ENCODE measurements around the gene IL22RA1.

IL22RA1 gene, protein sequence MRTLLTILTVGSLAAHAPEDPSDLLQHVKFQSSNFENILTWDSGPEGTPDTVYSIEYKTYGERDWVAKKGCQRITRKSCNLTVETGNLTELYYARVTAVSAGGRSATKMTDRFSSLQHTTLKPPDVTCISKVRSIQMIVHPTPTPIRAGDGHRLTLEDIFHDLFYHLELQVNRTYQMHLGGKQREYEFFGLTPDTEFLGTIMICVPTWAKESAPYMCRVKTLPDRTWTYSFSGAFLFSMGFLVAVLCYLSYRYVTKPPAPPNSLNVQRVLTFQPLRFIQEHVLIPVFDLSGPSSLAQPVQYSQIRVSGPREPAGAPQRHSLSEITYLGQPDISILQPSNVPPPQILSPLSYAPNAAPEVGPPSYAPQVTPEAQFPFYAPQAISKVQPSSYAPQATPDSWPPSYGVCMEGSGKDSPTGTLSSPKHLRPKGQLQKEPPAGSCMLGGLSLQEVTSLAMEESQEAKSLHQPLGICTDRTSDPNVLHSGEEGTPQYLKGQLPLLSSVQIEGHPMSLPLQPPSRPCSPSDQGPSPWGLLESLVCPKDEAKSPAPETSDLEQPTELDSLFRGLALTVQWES

DNA sequence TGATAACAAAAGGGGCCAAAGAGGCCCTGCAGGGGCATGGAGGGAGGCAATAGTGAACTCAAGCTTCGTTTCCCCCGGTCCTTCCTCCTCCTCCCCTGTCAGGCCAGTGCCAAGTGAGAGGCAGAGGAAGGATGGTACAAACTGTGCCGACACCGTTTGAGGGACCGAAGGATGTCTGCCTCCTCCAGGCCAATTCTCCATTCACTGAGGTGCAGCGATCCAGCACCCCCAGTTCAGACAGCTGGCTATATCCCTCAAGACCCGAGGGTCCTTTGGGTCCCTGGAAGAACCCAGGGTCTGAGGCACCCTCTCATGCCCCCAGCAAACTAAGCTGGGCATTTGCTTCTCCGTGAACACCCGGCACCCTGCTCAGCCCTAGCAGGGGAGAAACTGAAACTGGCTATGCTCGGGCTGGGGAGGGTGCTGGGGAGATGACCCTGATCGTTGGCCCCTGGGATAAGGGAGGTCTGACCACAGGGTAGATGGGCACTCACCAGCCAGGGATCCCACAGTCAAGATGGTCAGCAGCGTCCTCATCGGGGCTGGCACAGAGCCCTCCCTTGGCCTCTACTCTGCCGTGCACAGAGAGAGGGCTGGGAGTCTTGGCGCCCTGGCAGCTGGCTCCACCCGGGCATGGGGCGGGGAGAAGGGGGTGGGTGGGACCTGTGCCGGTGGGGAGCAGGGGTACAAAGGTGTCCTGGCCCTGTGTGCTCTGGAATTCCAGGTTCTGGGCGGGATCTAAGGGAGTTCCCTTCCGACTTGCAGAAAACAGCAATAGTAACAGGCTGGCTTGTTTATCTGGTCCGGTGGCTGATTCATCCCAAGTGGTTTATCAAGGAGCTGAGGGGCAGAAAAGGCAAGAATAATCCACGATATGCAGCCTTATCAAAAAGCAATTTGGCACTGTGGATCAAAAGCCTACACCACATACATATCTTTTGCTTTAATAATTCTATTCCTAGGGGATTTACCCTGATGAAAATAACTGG is at the start of gene IL22RA1:
Gene IL22RA1 (minus strand): TSS at position 595 of the 989 bp plus-strand sequence. CDS start 58 bp downstream, at position 537.
- no peak for DNase-seq

GRCh38 chr1:24191860-24192259 is 48.9 kb upstream of the IL22RA1 start:
- peak; percentile 33 to 57 for DNase-seq

GRCh38 chr1:24190983-24191461 is 48.1 kb upstream of the IL22RA1 start:
- DNase-seq = no peak

DNA sequence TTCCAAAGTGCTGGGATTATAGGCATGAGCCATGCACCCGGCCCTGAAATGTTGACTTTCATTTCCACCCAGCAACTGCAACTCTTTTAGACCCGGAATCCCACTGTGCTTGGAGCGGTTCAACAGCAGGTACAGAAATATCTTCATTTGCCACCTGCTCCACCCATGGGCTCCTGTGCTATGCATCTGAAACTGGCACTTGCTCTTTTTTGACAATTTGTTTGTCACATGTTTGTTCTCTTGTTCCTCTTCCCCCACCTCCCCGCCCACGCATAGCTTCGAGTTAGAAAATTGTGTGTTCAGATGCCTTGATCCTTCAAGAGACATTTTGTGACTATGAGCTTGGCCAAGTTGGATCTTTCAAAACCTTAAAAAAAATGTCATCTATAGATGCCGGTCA is 46.6 kb upstream of the IL22RA1 start:
- peak in 1 of 2 donors; percentile 42 for DNase-seq

GRCh38 chr1:24186993-24187790 is 44.3 kb upstream of the IL22RA1 start, which contains the start of gene IFNLR1:
Gene IFNLR1 (minus strand): TSS chr1:24187289. CDS start chr1:24187248, 41 bp downstream.
- DNase-seq = peak; percentile 81 to 86

GRCh38 chr1:24186711-24186992 is 43.7 kb upstream of the IL22RA1 start:
- DNase-seq = no peak

DNA sequence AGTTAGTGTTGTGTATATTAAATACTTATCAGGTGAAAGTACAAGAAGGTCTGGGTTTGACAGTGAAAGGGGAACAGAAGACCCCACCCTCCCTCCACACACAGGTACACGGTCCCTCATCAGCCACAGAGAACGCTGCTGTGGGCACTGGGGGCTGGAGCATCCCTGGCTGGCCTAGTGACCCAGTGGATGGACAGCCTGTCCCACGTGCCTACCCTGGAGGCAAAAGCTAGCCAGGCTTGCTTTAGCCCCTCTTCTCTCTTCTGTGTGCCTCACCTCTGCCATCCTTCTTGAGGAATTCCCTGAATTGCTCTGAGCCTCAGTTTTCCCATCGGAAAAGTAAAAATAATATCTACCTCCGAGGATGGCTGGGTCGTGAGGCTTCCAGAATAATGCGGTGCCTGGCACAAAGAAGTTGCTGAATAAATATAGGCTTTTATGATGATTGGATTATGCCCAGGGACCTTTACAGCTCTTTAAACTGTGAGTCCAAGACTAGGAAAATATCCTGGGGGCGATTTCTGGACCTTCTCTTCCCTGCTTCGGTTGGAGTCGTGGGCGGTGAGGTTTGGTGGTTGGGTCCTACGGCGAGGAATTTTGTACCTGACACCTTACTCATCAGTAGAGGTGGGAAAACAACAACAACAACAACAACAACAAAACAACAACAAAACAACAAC is 43.2 kb upstream of the IL22RA1 start:
- no peak for DNase-seq

GRCh38 chr1:24185076-24185475 is 42.1 kb upstream of the IL22RA1 start:
- no peak for DNase-seq

GRCh38 chr1:24182061-24182460 is 39.1 kb upstream of the IL22RA1 start:
- DNase-seq = no peak

DNA sequence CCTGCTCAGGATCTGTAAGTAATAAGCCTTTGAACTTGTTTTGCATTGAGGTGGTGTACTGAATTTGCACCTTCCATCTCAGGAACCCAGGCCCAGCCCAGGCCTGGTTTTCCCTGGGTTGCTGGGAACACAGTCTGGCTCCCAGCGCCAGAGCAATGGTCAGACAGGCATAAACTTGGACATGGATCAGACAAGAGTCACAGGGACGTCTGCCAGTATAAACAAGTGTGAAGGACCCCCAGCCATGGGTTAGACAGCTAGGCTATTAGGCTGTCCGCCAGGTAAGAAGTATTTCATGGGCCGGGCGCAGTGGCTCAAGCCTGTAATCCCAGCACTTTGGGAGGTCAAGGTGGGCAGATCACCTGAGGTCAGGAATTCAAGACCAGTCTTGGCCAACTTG is 38.7 kb upstream of the IL22RA1 start:
- DNase-seq = no peak

GRCh38 chr1:24180676-24181075 is 37.7 kb upstream of the IL22RA1 start:
- DNase-seq = no peak

DNA sequence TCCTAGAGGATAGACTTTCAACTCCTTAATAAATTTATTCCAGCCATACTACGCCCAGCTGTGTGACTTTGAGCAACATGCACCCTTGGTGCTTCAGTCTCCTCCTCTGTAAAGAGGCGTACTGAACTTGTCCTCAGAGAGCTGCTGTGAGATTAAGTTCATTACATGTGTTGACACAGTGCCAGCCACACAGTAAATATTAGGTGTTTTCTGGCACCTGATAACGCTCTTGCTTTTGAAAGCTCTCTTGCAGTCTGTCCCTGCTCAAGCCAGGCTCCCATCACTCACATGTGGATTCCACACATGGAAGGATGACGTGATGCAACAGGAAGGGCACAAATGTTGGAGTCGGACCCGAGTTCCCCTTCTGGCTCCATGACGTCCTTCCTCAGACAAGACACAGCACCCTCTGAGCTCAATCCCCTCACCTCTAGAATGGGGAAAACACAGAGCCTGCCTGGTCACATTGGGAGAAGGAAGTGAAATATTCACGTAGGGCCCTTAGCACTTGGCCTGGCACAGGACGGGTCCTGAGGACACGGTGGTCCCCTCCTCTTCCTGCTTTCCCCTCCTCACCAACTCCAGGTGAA is 36.4 kb upstream of the IL22RA1 start:
- no peak for DNase-seq

GRCh38 chr1:24178407-24178806 is 35.5 kb upstream of the IL22RA1 start:
- DNase-seq = no peak

- DNase-seq = no peak
Observed at GRCh38 chr1:24177161-24177560, 34.2 kb upstream of the IL22RA1 start.

DNA sequence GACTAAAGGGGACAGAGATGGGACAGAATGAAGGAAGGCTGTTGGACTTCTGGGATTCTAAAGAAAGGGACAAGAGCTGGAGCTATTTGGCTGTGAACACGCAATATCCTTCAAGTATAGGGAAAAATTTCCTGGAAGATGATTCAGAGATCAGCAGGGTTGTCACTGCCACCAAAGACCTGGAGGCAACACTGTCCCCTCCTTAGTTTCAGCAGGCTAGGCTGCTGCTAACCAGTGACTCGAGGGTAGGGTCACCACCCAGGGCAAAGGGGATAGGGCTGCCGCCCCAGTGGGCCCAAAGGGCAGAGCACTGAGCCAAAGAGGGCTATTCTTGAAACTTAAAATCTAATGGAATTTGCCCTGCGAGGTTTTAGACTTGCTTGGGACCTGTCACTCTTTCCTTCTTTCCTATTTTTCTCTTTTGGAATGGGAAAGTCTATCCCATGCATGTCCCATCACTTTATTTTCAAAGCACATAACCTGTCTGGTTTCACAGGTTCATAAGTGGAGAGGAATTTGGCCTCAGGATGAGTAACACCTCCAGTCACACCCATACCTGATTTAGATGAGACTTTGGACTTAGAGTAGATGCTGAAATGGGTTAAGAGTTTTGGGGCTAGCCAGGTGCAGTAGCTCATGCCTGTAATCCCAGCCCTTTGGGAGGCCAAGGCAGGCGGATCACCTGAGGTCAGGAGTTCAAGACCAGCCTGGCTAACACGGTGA is 32.3 kb upstream of the IL22RA1 start:
- DNase-seq = no peak

DNA sequence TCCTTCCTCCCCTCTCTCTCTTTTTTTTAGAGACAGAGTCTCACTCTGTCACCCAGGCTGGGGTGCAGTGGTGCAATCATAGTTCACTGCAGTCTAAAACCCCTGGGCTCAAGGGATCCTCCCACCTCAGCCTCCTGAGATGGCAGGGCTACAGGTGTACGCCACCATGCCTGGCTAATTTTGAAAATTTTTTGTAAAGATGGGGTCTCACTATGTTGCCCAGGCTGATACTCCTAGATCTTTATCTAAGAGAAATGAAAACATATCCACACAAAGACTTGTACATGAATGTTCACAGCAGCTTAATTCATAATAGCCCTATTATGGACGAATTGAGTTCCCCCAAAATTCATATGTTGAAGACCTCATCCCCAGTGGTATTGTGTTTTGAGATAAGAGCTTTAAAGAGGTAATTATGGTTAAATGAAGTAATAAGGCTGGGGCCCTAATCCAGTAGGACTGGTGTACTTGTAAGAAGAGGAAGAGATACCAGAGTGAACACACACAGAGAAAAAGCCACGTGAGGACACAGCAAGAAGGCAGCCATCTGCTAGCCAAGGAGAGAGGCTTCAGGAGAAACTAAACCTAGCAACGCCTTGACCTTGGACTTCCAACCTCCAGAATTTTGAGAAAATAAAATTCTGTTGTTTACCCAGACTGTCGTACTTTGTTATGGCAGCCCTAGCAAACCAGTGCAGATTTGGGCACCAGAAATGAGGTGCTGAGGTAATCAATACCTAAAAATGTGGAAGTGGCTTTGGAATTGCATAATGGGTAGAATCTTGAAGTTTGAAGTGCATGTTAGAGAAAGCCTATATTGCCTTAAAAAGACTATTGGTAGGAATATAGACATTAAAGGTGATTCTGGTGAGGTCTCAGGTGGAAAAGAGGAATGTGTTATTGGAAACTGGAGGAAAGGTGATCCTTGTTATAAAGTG is 31.0 kb upstream of the IL22RA1 start:
- DNase-seq = no peak

GRCh38 chr1:24172598-24172997 is 29.7 kb upstream of the IL22RA1 start:
- no peak for DNase-seq

GRCh38 chr1:24169286-24169685 is 26.3 kb upstream of the IL22RA1 start:
- no peak for DNase-seq

DNA sequence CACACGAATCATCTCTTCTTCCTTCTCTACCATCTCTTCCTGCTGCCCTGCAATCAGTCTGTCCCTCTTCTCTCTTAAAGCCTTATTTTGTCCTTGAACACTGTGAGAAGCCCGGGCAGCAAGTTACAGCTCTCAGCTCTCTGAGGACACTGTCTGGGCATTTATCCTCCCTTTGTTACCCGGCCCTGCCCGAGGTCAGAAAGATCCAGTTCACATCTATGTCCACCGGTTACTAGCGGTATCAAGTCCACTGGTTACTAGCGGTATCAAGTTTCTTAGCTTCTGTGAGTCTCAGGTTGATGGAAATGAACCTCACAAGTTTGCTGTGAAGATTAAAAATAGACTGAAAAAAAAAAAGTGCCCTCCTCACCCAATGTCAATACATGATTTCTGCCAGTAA is 25.3 kb upstream of the IL22RA1 start:
- no peak for DNase-seq

GRCh38 chr1:24167008-24167407 is 24.1 kb upstream of the IL22RA1 start:
- no peak for DNase-seq
